Stimulated activated CD8-positive, alpha-beta memory T cell treated with anti-CD3 and anti-CD28 coated beads, Interleukin-2, amount 100 ng/mL, for 48 hours (primary cell): ENCODE data around the gene RNF126.
"Not testable (repeated sequence)": the region's sequence is repeated elsewhere in the genome, so short reads cannot be mapped to it uniquely, and the experiment has no call there.

Experiments used
- DNase-seq, 2 donors: peaks; one replicate each; pipeline ENCODE4 v3.0.0-alpha.2; 2020; ENCODE audit warnings: low read depth in 2 of 2

RNF126 gene

DNA sequence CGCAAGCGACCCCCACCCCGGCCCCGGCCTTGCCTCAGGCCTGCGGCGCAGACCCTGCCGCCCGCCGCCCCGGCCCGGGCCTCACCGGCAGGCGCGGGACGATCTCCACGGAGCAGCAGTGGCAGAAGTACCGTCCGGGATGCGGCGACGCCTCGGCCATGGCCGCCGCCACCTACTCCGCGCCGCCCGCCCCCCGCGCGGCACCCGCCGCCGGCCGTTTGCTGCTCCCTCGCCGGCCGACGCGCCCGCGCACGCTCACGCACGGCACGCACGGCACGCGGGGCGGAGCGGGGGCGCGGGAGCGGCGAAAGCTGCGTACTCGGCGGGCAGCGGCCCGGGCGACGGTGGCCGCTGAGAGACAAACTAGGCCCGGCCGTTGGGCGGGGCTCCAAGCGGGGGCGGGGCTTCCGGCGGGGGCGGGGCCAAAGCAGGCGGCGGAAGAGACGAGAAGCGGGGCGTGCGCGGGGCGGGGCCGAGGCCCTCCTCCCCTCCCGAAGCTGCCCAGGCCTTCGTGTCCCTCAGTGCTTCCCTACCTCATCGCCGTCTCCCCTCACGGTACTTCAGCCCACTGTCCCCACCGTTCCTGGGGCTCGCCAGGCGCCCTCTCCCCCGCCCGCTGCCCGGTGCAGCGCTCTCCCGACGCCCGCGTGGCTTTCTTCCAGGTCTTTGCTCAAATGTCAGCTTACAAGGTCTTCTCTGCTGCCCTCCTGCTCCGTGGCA, at the start of gene RNF126:
RNF126 (minus strand) TSS at position 253 of the 720 bp plus-strand sequence; CDS start at position 160, 93 bp downstream.
- peak; percentile 92 to 95 for DNase-seq

GRCh38 chr19:711254-711653, 48.2 kb upstream of the RNF126 start:
- no peak for DNase-seq

DNA sequence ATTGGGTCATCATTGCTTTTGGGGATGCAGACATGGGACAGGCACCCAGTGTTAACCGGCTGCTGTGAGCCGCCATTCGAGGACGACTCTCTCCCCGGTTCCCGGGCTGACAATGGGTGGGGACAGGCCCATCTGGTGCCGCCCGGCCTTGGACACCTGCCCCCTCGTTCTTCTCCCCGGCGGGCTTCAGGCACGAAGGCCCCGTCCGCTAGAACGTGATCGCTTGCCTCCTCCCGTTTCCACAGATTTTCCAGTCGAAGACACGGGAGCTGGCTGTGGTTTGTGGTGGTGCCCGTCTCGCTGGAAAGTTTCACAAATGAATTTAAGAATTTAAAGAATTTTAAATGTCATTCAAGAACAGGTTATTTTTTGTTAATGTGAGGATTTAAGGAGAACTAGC, 47.8 kb upstream of the RNF126 start:
- DNase-seq, result no peak

- DNase-seq, result no peak
Observed at GRCh38 chr19:709965-710571, 47.1 kb upstream of the RNF126 start.

GRCh38 chr19:709196-709964, 46.4 kb upstream of the RNF126 start:
- DNase-seq, result no peak

DNA sequence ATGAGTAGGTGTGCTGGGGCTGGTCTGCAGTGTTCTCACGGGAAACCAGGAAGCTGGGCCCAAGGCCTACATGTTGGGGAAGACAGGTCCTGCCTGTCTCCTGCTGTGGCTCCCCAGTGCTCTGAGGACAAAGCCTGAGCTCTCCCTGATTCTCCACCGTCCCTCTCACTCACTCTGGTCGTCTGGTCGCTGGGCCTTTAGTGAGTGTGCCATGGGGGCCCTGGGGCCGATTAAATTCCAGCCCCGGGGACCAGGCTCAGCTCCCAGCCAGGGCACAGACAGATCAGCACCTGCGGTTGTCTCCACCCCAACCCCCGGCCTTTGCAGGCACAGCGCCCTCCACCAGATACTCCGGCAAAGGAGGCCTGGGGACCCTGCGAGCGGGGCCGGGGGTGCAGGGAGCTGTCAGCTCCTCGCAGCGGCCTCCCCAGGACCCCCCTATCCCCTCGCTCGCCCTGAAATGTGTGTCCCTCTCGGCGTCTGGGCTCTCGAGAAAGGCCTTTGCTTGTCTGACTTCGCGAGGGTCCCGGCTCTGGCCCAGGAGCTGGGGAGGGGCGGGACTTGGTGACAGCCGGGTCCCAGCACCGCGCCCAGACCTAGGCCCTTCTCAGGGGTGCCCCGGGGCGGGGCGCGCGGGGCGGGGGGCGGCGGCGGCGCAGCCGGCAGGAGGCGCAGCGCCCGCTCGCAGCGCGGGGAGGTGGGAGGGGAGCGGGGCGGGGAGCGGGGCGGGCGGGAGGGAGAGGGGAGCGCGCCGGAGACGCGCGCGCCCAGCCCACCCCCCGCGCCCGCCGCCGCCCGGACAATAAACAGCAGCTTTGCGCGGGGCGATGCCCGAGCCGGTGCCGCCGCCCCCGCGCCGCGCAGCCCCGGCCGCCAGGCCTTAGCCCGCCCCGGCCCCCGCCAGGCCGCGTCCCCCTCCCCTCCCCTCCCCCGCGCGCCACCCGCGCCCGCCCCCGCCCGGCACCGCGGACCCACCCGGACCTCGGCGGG, 45.4 kb upstream of the RNF126 start, which contains the start of gene PALM:
PALM (plus strand) TSS at position 782 of the 990 bp plus-strand sequence. CDS start 212 bp downstream, outside the sequence.
- DNase-seq, result no peak

DNA sequence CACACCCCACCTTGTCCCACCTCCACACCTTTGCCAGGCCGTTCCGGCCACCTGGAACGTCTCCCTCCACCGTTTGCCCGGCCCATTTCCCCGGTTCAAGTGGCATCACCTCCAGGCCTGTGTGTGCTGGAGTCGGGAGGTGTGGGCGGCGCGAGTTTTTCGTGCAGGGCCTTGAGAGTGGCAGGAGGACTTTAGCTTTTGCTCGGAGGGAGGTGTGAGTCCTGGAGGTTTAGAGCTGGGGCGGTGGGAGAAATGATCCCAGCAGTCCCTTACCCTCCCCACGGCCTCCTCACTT, 41.4 kb upstream of the RNF126 start:
- DNase-seq, result no peak

GRCh38 chr19:703651-704446, 40.8 kb upstream of the RNF126 start:
- peak; percentile 63 to 75 for DNase-seq

GRCh38 chr19:703329-703650, 40.3 kb upstream of the RNF126 start:
- no peak for DNase-seq

GRCh38 chr19:702847-703246, 39.8 kb upstream of the RNF126 start:
- not testable (repeated sequence) for DNase-seq

DNA sequence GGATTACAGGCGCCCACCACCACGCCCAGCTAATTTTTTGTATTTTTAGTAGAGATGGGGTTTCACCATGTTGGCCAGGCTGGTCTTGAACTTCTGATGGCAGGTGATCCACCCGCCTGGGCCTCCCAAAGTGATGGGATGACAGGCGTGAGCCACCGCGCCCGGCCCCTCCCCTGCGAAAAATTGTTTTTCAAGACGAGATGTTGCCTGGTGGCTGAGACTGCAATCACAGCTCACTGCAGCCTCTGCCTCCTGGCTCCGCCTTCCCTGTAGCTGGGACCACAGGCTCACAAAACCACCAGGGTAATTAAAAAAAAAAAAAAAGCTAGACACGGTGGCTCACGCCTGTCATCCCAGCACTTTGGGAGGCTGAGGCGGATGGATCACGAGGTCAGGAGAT, 36.9 kb upstream of the RNF126 start:
- not testable (repeated sequence) for DNase-seq

GRCh38 chr19:698529-698928, 35.5 kb upstream of the RNF126 start:
- DNase-seq, result not testable (repeated sequence)

- DNase-seq, result no peak
Observed at GRCh38 chr19:695352-695949, 32.4 kb upstream of the RNF126 start, which contains the start of gene PRSS57. Gene PRSS57, minus strand, starts transcription at chr19:695452. Its CDS starts 22 bp downstream, at chr19:695430.

- DNase-seq, result no peak
Observed at GRCh38 chr19:694481-695351, 31.7 kb upstream of the RNF126 start.

DNA sequence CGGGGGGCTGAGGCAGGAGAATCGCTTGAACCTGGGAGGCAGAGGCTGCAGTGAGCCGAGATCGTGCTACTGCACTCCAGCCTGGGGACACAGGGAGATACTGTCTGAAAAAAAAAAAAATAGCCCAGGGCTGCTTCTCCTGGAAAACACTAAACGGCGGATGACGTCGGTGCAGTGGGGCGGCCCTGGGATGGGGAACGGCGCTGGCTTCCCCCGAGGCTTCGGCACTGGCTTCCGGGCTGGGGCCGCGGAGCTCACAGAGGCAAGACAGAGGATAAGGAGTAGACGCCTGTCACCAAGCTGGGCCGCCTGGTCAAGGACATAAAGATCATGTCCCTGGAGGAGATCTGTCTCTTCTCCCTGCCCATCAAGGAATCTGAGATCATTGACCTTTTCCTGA, 27.2 kb upstream of the RNF126 start:
- DNase-seq, result no peak

GRCh38 chr19:688992-689391, 26.0 kb upstream of the RNF126 start:
- no peak for DNase-seq

DNA sequence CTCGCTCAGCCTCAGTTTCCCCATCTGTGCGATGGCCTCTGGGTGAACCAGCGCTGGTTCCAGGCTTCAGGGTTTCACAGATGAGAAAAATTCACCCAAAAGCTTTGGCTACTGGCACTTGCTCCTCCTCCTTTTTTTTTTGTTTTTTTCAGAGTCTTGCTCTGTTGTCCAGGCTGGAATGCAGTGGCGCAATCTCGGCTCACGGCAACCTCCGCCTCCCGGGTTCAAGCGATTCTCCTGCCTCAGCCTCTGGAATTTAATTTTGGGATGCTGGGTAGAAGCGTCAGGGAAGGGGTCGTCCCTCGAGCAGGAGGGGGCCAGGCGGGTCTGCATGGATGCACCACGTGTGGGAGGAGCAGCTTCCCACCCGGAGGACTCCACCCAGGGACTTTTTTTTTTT, 25.2 kb upstream of the RNF126 start:
- no peak for DNase-seq

- no peak for DNase-seq
Observed at GRCh38 chr19:687569-688166, 24.7 kb upstream of the RNF126 start.
